Gastroesophageal sphincter (tissue), 3 donors: Measurements from ENCODE around the gene RBM19.

Experiments
- CTCF ChIP-seq, 4 experiments: fragments of 200-600 bp in 2 of 4; fragments of 450-650 bp in 2 of 4; sonication (generic) in 1 of 4; IDR thresholded peaks; one replicate each; pipeline ENCODE4 v1.5.1; 2017 to 2019; ENCODE audit warnings: antibody characterized with exemption in 4 of 4, mild to moderate bottlenecking in 2 of 4, moderate library complexity in 2 of 4
- EP300 ChIP-seq: sonication (generic); formaldehyde crosslinking; IDR thresholded peaks from one replicate; pipeline ENCODE4 v1.6.1; 2017; ENCODE audit warnings: antibody characterized with exemption, mild to moderate bottlenecking
- POLR2A ChIP-seq, 2 donors: fragments of 450-650 bp; IDR thresholded peaks; one replicate each; pipeline ENCODE4 v1.6.1; 2017; ENCODE audit warnings: antibody characterized with exemption in 2 of 2, mild to moderate bottlenecking in 2 of 2, moderate library complexity in 1 of 2

DNA sequence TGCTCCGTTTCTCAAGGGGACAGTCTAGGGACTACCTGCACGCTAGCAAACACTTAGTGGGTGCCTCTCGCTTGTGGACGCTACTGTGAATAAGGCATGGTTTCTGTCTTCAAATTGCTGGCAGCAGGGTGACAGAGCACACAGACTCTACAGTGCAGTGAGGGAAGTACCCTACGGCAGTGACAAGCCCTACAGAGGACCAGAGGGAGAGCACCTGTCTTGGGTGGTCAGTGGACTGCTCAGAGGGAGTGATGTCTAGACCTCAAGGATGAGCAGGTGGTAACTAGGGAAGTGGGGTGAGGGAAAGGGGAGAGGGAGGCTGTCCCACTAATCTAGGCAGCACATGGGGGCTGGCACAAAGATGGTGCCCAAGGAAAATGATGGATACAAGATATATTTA, 160.5 kb downstream of the RBM19 start:
- TF ChIP-seq CTCF (IDR thresholded peaks at IDR 0.05) (no peak), POLR2A (IDR thresholded peaks at IDR 0.05) (no peak), EP300 (no peak)
